ENCODE results near the gene MAGEA9B.
"Not testable (repeated sequence)": the region's sequence is repeated elsewhere in the genome, so short reads cannot be mapped to it uniquely, and the experiment has no call there.

MAGEA9B gene

GRCh38 chrX:149587359-149587758 is at the start of gene MAGEA9B:
Gene MAGEA9B, minus strand, starts transcription at chrX:149587459. Its CDS starts 4,280 bp downstream, at chrX:149583179.
- DNase-seq (ENCODE audit: low read depth in 1 of 2, low spot score in 1 of 2); in situ Hi-C loops (cut with HindIII; ENCODE audit: low pct_unique_long_range_greater_than_20kb, low sequenced_read_pairs): not testable (repeated sequence)

- TF ChIP-seq JUND (IDR thresholded peaks at IDR 0.05; ENCODE audit: low read depth), result no peak
- in situ Hi-C loops (cut with HindIII; ENCODE audit: low pct_unique_long_range_greater_than_20kb, low sequenced_read_pairs), result no loop called here
- DNase-seq (ENCODE audit: low read depth in 1 of 2, low spot score in 1 of 2), result peak in 1 of 2 experiments; percentile 60
Observed at GRCh38 chrX:149633511-149633910, 46.3 kb upstream of the MAGEA9B start.

- TF ChIP-seq JUND (IDR thresholded peaks at IDR 0.05; ENCODE audit: low read depth), result no peak
- DNase-seq (ENCODE audit: low read depth in 1 of 2, low spot score in 1 of 2), result peak in 1 of 2 experiments; percentile 54
- in situ Hi-C loops (cut with HindIII; ENCODE audit: low pct_unique_long_range_greater_than_20kb, low sequenced_read_pairs), result no loop called here
Observed at GRCh38 chrX:149631234-149632165, 44.2 kb upstream of the MAGEA9B start, which contains the start of gene TMEM185A. Gene TMEM185A, minus strand, starts transcription at chrX:149631792. Its CDS starts 212 bp downstream, at chrX:149631580.

- DNase-seq (ENCODE audit: low read depth in 1 of 2, low spot score in 1 of 2), result peak in 1 of 2 experiments; percentile 36
- no peak for TF ChIP-seq JUND (IDR thresholded peaks at IDR 0.05; ENCODE audit: low read depth)
- in situ Hi-C loops (cut with HindIII; ENCODE audit: low pct_unique_long_range_greater_than_20kb, low sequenced_read_pairs), result no loop called here
Observed at GRCh38 chrX:149630681-149631233, 43.5 kb upstream of the MAGEA9B start.

- in situ Hi-C loops (cut with HindIII; ENCODE audit: low pct_unique_long_range_greater_than_20kb, low sequenced_read_pairs), result no loop called here
- DNase-seq (ENCODE audit: low read depth in 1 of 2, low spot score in 1 of 2), result no peak
- no peak for TF ChIP-seq JUND (IDR thresholded peaks at IDR 0.05; ENCODE audit: low read depth)
Observed at GRCh38 chrX:149629730-149630387, 42.6 kb upstream of the MAGEA9B start.

GRCh38 chrX:149628768-149629167 is 41.5 kb upstream of the MAGEA9B start:
- peak in 1 of 2 experiments; percentile 25 for DNase-seq (ENCODE audit: low read depth in 1 of 2, low spot score in 1 of 2)
- TF ChIP-seq JUND (IDR thresholded peaks at IDR 0.05; ENCODE audit: low read depth), result no peak
- in situ Hi-C loops (cut with HindIII; ENCODE audit: low pct_unique_long_range_greater_than_20kb, low sequenced_read_pairs), result no loop called here

GRCh38 chrX:149628280-149628679 is 41.0 kb upstream of the MAGEA9B start:
- DNase-seq (ENCODE audit: low read depth in 1 of 2, low spot score in 1 of 2), result peak in 1 of 2 experiments; percentile 48
- no peak for TF ChIP-seq JUND (IDR thresholded peaks at IDR 0.05; ENCODE audit: low read depth)
- in situ Hi-C loops (cut with HindIII; ENCODE audit: low pct_unique_long_range_greater_than_20kb, low sequenced_read_pairs), result no loop called here

GRCh38 chrX:149626829-149627228 is 39.6 kb upstream of the MAGEA9B start:
- in situ Hi-C loops (cut with HindIII; ENCODE audit: low pct_unique_long_range_greater_than_20kb, low sequenced_read_pairs), result not testable (repeated sequence)

GRCh38 chrX:149619662-149620061 is 32.4 kb upstream of the MAGEA9B start:
- DNase-seq (ENCODE audit: low read depth in 1 of 2, low spot score in 1 of 2); in situ Hi-C loops (cut with HindIII; ENCODE audit: low pct_unique_long_range_greater_than_20kb, low sequenced_read_pairs): not testable (repeated sequence)

More at GRCh38 chrX:149626829-149627228, 39.6 kb upstream of the MAGEA9B start:
- not testable (repeated sequence) for DNase-seq (ENCODE audit: low read depth in 1 of 2, low spot score in 1 of 2)

- DNase-seq (ENCODE audit: low read depth in 1 of 2, low spot score in 1 of 2), result no peak
- in situ Hi-C loops (cut with HindIII; ENCODE audit: low pct_unique_long_range_greater_than_20kb, low sequenced_read_pairs), result no loop called here
- no peak for TF ChIP-seq JUND (IDR thresholded peaks at IDR 0.05; ENCODE audit: low read depth)
Observed at GRCh38 chrX:149618871-149619270, 31.6 kb upstream of the MAGEA9B start.

- no peak for DNase-seq (ENCODE audit: low read depth in 1 of 2, low spot score in 1 of 2)
- in situ Hi-C loops (cut with HindIII; ENCODE audit: low pct_unique_long_range_greater_than_20kb, low sequenced_read_pairs), result no loop called here
- TF ChIP-seq JUND (IDR thresholded peaks at IDR 0.05; ENCODE audit: low read depth), result no peak
Observed at GRCh38 chrX:149611623-149612175, 24.4 kb upstream of the MAGEA9B start.

- no peak for DNase-seq (ENCODE audit: low read depth in 1 of 2, low spot score in 1 of 2)
- TF ChIP-seq JUND (IDR thresholded peaks at IDR 0.05; ENCODE audit: low read depth), result no peak
- in situ Hi-C loops (cut with HindIII; ENCODE audit: low pct_unique_long_range_greater_than_20kb, low sequenced_read_pairs), result no loop called here
Observed at GRCh38 chrX:149610511-149610910, 23.3 kb upstream of the MAGEA9B start.
